ENCODE data around the gene RIMBP2. TPM values are rescaled to one million over a fixed set of nuclear protein-coding genes. Genes with fewer than 3 reads are reported as not detected.

The RIMBP2 gene
- total RNA-seq, 1 donor from 2014 or later = 0.09 TPM

GRCh38 chr12:130608132-130608531 is 108.0 kb downstream of the RIMBP2 start:
- Histone ChIP-seq H3K4me3 (no peak overlapping the region), H3K27ac (no peak overlapping the region), H3K4me1 (no peaks in the 10 kb centered on the region), H3K27me3 (no peaks in the 10 kb centered on the region), H3K36me3 (no peaks in the 10 kb centered on the region), H3K9me3 (no peaks in the 10 kb centered on the region)
- no peak for DNase-seq
- intact Hi-C loops (cut with DNase I) = no loop called here
- TF ChIP-seq CTCF (IDR thresholded peaks at IDR 0.05) = no peak
- no peak for ATAC-seq

- H3K27me3 ChIP-seq = no peaks in the 10 kb centered on the region
Measured at GRCh38 chr12:130606231-130606630, 109.9 kb downstream of the RIMBP2 start.

GRCh38 chr12:130603396-130603965 is 112.6 kb downstream of the RIMBP2 start:
- intact Hi-C loops (cut with DNase I) = no loop called here
- no peak for TF ChIP-seq CTCF (IDR thresholded peaks at IDR 0.05)
- no peaks in the 10 kb centered on the region for H3K27me3 ChIP-seq

More at GRCh38 chr12:130606231-130606630, 109.9 kb downstream of the RIMBP2 start:
- Histone ChIP-seq H3K36me3 (no peaks in the 10 kb centered on the region), H3K27ac (no peak overlapping the region), H3K4me3 (no peak overlapping the region), H3K9me3 (no peaks in the 10 kb centered on the region), H3K4me1 (no peaks in the 10 kb centered on the region)
- DNase-seq = no peak
- no peak for ATAC-seq
- intact Hi-C loops (cut with DNase I) = no loop called here
- no peak for TF ChIP-seq CTCF (IDR thresholded peaks at IDR 0.05)

GRCh38 chr12:130602251-130602650 is 113.8 kb downstream of the RIMBP2 start:
- DNase-seq (no peak), ATAC-seq (no peak)
- intact Hi-C loops (cut with DNase I) = no loop called here
- Histone ChIP-seq H3K9me3 (peaks cover 3% of the 10 kb centered on the region), H3K4me3 (no peak overlapping the region), H3K36me3 (no peaks in the 10 kb centered on the region), H3K4me1 (no peaks in the 10 kb centered on the region), H3K27me3 (no peaks in the 10 kb centered on the region), H3K27ac (no peak overlapping the region)
- no peak for TF ChIP-seq CTCF (IDR thresholded peaks at IDR 0.05)

More at GRCh38 chr12:130603396-130603965, 112.6 kb downstream of the RIMBP2 start:
- ATAC-seq (no peak), DNase-seq (no peak)
- no peaks in the 10 kb centered on the region for H3K9me3 ChIP-seq
- H3K36me3 ChIP-seq = no peaks in the 10 kb centered on the region
- H3K4me1 ChIP-seq = no peaks in the 10 kb centered on the region
- H3K27ac ChIP-seq = no peak overlapping the region
- H3K4me3 ChIP-seq = no peak overlapping the region

GRCh38 chr12:130601327-130601726 is 114.8 kb downstream of the RIMBP2 start:
- no peaks in the 10 kb centered on the region for H3K4me1 ChIP-seq
- H3K4me3 ChIP-seq = no peak overlapping the region
- peaks cover 3% of the 10 kb centered on the region for H3K9me3 ChIP-seq
- no peak for ATAC-seq
- no peaks in the 10 kb centered on the region for H3K27me3 ChIP-seq
- H3K36me3 ChIP-seq = no peaks in the 10 kb centered on the region
- H3K27ac ChIP-seq = no peak overlapping the region
- intact Hi-C loops (cut with DNase I) = no loop called here
- TF ChIP-seq CTCF (IDR thresholded peaks at IDR 0.05) = no peak
- DNase-seq = no peak

GRCh38 chr12:130596241-130596640 is 119.9 kb downstream of the RIMBP2 start:
- peaks cover 3% of the 10 kb centered on the region for H3K9me3 ChIP-seq
- no peaks in the 10 kb centered on the region for H3K4me1 ChIP-seq
- no peak overlapping the region for H3K27ac ChIP-seq
- H3K4me3 ChIP-seq = no peak overlapping the region
- intact Hi-C loops (cut with DNase I) = no loop called here
- no peak for ATAC-seq
- no peak for DNase-seq
- no peaks in the 10 kb centered on the region for H3K27me3 ChIP-seq
- no peak for TF ChIP-seq CTCF (IDR thresholded peaks at IDR 0.05)
- H3K36me3 ChIP-seq = no peaks in the 10 kb centered on the region
